Endodermal cell (in vitro differentiated cells): Measurements from ENCODE around the gene NSMCE4A. TPM values are rescaled to one million over a fixed set of nuclear protein-coding genes. Genes with fewer than 3 reads are reported as not detected.

Experiments
- DNase-seq: peaks from one replicate; pipeline ENCODE4 v3.0.0-alpha.2; 2017
- H3K27ac ChIP-seq: 2 replicates; pipeline ENCODE4 v1.5.1; 2013; ENCODE audit warnings: mild to moderate bottlenecking, low read depth, low read length, moderate library complexity
- H3K27me3 ChIP-seq: 2 replicates; pipeline ENCODE4 v1.6.1; 2013; ENCODE audit warnings: mild to moderate bottlenecking, low read length, moderate library complexity; ENCODE audit not compliant: insufficient read depth, control insufficient read depth, poor library complexity, severe bottlenecking
- H3K36me3 ChIP-seq: 2 replicates; pipeline ENCODE4 v1.7.0; 2013; ENCODE audit warnings: mild to moderate bottlenecking, low read length, moderate library complexity; ENCODE audit not compliant: control insufficient read depth, insufficient read depth
- H3K4me1 ChIP-seq: one replicate; pipeline ENCODE4 v1.7.0; 2013; ENCODE audit warnings: low read length; ENCODE audit not compliant: control insufficient read depth, insufficient read depth
- H3K4me3 ChIP-seq: 2 replicates; pipeline ENCODE4 v1.5.1; 2013; ENCODE audit warnings: mild to moderate bottlenecking, low read length, moderate library complexity
- H3K9ac ChIP-seq: 2 replicates; pipeline ENCODE4 v1.6.1; 2013; ENCODE audit warnings: mild to moderate bottlenecking, low read length, moderate library complexity; ENCODE audit not compliant: poor library complexity, severe bottlenecking; ENCODE audit errors: extremely low read depth
- H3K9me3 ChIP-seq: 2 replicates; pipeline ENCODE4 v1.6.1; 2013; ENCODE audit warnings: mild to moderate bottlenecking, low read length, moderate library complexity; ENCODE audit not compliant: control insufficient read depth
- H3K27ac Mint-ChIP-seq: 2 replicates; pipeline ENCODE4 v1.8.0; 2020; ENCODE audit warnings: mixed read lengths
- H3K27me3 Mint-ChIP-seq: 2 replicates; pipeline ENCODE4 v1.8.0; 2021; ENCODE audit warnings: mild to moderate bottlenecking, mixed read lengths; ENCODE audit not compliant: insufficient read depth
- H3K36me3 Mint-ChIP-seq: 2 replicates; pipeline ENCODE4 v1.8.0; 2020; ENCODE audit warnings: low read depth, mixed read lengths
- H3K4me1 Mint-ChIP-seq: 2 replicates; pipeline ENCODE4 v1.8.0; 2020; ENCODE audit warnings: mixed read lengths
- H3K4me3 Mint-ChIP-seq: 2 replicates; pipeline ENCODE4 v1.8.0; 2020; ENCODE audit warnings: mild to moderate bottlenecking, moderate library complexity, mixed read lengths
- H3K9me3 Mint-ChIP-seq: 2 replicates; pipeline ENCODE4 v1.8.0; 2020; ENCODE audit warnings: mild to moderate bottlenecking, mixed read lengths
- CTCF ChIP-seq: fragments of 200-600 bp; sonication (generic); conservative IDR thresholded peaks from 2 replicates; pipeline ENCODE4 v1.5.0; 2021; ENCODE audit warnings: antibody characterized with exemption, mild to moderate bottlenecking
- WGBS, 2 experiments: methylation state at CpG; one replicate each; pipeline versions ENCODE4 v1.1.5 to v1.1.7; 2013; ENCODE audit warnings: missing lambda C conversion rate in 2 of 2, mixed read lengths in 1 of 2; ENCODE audit not compliant: insufficient coverage in 1 of 2, insufficient read length in 1 of 2; 5-methylcytosine and 5-hydroxymethylcytosine counted together
- total RNA-seq, 2 donors: library from RNA; stranded (reverse); fragmentation: NEBNext Ultra II Directional in 1 of 2; extraction: Animal tissue kit (Norgen Biotek cat#: 25700) in 1 of 2; gene quantifications; 2 replicates in 1 of 2; 3 replicates in 1 of 2; pipeline ENCODE4 v1.2.1, GENCODE V29; 2021

NSMCE4A gene
- total RNA-seq, 2 donors from 2014 or later: 55.3 to 69.7 TPM

GRCh38 chr10:121949049-121949448 is 26.0 kb downstream of the NSMCE4A start:
- no peak overlapping the region for H3K27ac Mint-ChIP-seq
- Histone ChIP-seq H3K9me3 (no peaks in the 10 kb centered on the region), H3K27me3 (no peaks in the 10 kb centered on the region), H3K4me1 (no peaks in the 10 kb centered on the region), H3K9ac (no peak overlapping the region), H3K36me3 (no peaks in the 10 kb centered on the region), H3K27ac (no peak overlapping the region), H3K4me3 (no peak overlapping the region)
- H3K4me1 Mint-ChIP-seq: peaks cover 5% of the 10 kb centered on the region
- TF ChIP-seq CTCF: no peak
- H3K9me3 Mint-ChIP-seq: no peaks in the 10 kb centered on the region
- no peaks in the 10 kb centered on the region for H3K27me3 Mint-ChIP-seq
- no peak overlapping the region for H3K4me3 Mint-ChIP-seq
- WGBS, 2 experiments: 92 to 94% methylated on average over 2 of the region's 2 CpGs
- H3K36me3 Mint-ChIP-seq: peaks cover 2% of the 10 kb centered on the region
- no peak for DNase-seq

- Mint-ChIP-seq H3K36me3 (no peaks in the 10 kb centered on the region), H3K4me3 (no peak overlapping the region), H3K27me3 (no peaks in the 10 kb centered on the region), H3K4me1 (peaks cover 5% of the 10 kb centered on the region), H3K9me3 (no peaks in the 10 kb centered on the region), H3K27ac (no peak overlapping the region)
- TF ChIP-seq CTCF: no peak
- Histone ChIP-seq H3K9ac (no peak overlapping the region), H3K27me3 (no peaks in the 10 kb centered on the region), H3K4me3 (no peak overlapping the region), H3K9me3 (no peaks in the 10 kb centered on the region), H3K27ac (no peak overlapping the region), H3K36me3 (no peaks in the 10 kb centered on the region), H3K4me1 (no peaks in the 10 kb centered on the region)
- DNase-seq: no peak
- 93 to 95% methylated on average over 5 to 7 of the region's 7 CpGs for WGBS, 2 experiments
Measured at GRCh38 chr10:121947343-121948330, 27.4 kb downstream of the NSMCE4A start.

GRCh38 chr10:121942749-121943416 is 32.1 kb downstream of the NSMCE4A start:
- Mint-ChIP-seq H3K27me3 (peaks cover 2% of the 10 kb centered on the region), H3K4me1 (no peaks in the 10 kb centered on the region), H3K4me3 (no peak overlapping the region), H3K9me3 (peaks cover 13% of the 10 kb centered on the region), H3K36me3 (no peaks in the 10 kb centered on the region), H3K27ac (no peak overlapping the region)
- H3K9me3 ChIP-seq: peaks cover 6% of the 10 kb centered on the region
- no peak for DNase-seq
- WGBS, 2 experiments: 38 to 100% methylated on average over 1 to 2 of the region's 2 CpGs
- H3K9ac ChIP-seq: no peak overlapping the region
- no peak for TF ChIP-seq CTCF
- no peaks in the 10 kb centered on the region for H3K4me1 ChIP-seq
- no peak overlapping the region for H3K27ac ChIP-seq
- no peaks in the 10 kb centered on the region for H3K27me3 ChIP-seq
- H3K36me3 ChIP-seq: no peaks in the 10 kb centered on the region
- no peak overlapping the region for H3K4me3 ChIP-seq
